HG03103 (cell line): Measurements from ENCODE around the gene GSN.

ENCODE experiments used
- ATAC-seq: cut with Tn5 transposase; IDR thresholded peaks from one replicate; pipeline ENCODE4 v1.9.1; 2021; ENCODE audit warnings: low read depth; ENCODE audit not compliant: unreplicated experiment

GSN gene

DNA sequence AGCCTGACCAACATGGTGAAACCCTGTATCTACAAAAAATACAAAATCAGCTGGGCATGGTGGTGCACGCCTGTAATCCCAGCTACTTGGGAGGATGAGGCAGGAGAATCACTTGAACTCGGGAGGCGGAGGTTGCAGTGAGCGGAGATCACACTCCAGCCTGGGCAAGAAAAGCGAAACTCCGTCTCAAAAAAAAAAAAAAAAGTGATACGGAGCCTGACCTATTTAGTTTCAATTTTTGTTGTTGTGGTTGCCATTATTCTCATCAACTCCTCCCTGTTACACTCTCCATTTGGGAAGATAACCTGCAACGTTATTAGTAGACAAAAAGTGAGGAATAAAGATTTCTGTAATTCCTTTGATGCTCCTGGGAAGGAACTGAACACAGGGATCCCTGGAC, 100.8 kb downstream of the GSN start:
- ATAC-seq: no peak

DNA sequence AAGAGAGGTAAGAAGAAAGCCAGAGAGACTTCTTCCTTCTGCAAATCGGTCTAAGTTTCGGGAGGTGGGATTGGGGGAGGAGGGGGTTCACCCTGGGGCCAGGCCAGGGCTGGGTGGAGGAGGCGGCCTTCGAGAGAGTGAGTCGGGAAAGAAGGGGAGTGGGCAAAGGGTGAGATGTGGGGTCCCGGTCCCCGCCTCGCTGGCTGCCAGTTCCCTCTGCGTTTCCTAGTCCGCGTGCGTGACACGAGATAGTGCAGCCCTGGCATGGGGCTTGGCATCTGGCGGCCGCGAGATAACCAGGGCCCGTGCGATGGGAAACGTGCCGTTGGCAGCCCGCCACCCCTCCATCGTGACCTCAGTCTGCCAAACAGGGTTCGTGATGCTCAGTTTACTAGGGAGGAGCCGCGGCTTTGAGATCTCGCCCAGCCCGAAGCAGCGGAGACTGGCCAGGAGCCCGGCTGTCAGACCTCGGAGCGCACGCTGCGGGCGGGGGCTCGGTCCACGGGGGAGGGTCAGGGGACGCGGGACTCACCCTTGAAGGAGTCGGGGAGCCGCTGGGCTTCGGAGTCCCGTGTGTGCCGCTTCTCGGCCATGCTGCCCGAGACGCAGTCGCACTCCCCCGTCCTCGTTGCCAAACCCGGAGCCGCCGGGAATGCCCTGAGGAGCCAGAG, 101.8 kb downstream of the GSN start, which contains the start of gene STOM:
Gene STOM, minus strand, starts transcription at position 656 of the 671 bp plus-strand sequence. Its CDS starts 63 bp downstream, at position 593.
- ATAC-seq: peak; percentile 41

DNA sequence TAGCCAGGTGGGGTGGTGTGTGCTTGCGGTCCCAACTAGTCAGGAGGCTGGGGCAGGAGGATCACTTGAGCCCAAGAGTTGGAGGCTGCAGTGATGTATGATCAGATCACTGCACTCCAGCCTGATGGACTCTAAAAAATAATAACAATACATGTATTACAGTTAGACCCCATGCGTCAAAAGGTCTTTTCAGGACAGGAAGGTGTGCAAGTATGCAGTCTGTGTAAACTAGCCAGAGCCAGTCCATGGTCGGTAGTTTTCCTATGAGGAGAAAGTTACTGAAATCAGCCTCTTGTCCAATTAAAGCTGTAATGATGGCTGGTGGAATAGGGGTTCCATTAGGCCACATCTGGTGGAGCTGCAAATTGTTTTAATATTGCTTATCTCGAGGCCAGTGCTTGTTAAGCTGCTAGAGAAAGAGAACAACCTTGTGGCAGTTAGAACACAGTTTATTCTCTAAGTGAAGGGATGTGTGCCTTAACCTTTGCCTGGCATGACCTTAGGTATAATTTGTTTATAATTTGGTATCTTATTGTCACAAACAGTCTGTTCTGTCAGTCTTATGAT, 103.6 kb downstream of the GSN start:
- ATAC-seq: no peak

DNA sequence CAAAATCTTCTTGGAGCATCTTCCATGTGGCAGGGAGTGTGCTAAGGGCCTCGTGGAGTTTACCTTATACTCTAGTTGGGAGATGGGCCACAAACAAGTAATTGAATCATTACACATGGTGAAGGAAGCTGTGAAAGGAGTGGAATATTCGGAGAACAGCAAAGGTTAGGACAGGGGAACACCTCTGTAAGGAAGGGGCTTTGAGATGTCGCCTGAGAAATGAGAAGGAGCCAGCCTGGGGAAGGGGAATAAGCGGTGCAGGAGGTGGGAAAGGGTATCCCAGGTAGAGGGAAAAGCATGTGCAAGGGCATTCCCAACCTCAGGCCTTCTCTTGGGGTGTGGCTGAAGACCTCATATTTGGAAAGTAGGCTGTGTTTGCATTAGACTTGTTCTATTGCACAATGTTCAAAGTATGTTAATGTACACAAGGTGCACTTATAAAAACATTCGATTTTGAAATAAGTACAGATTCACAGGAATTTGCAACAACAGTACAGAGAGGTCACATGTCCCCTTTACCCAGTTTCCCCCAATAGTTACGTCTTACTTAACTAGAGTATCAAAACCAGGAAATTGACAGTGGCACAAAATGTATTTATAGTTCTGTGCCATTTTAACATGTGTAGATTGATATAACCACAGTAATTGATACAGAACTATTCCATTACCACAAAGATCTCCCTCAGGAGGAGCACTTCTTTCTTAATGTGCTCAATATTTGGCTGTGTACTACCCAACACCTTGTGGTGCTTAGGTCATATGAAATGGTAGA, 104.5 kb downstream of the GSN start:
- ATAC-seq: no peak

DNA sequence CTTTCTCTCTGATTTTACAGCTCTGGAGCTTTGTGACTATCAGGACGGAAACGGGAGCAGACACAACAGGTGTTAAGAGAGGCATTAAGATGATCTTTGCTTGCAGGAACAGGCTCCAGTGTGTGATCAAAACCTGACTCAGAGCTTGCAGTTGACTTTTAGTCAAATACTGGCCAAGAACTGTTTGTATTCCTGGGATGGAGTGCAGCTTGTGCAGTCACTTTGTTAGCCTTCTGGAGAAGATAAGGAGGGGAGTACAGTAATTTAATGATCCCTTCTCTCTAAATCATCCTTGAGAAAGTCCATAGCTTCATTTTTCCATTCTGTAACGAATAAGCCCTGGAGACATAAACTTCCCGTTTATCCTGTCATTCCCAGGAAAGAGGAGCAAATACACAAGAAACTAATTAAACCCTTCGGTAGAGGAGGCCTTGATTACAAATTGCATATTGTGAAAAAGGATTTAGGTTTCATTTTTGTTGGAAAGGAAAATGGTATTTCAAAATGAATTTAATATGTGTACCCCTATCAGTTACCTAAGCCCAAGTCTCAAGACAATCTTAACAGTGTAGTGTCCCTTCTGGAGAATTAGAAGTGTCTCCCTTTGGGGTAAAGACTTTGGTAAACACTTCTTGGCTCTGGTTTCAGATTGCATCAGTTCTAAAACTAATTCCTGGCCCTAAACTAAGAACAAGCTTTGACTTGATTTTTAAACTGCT, 105.2 kb downstream of the GSN start:
- ATAC-seq: no peak

DNA sequence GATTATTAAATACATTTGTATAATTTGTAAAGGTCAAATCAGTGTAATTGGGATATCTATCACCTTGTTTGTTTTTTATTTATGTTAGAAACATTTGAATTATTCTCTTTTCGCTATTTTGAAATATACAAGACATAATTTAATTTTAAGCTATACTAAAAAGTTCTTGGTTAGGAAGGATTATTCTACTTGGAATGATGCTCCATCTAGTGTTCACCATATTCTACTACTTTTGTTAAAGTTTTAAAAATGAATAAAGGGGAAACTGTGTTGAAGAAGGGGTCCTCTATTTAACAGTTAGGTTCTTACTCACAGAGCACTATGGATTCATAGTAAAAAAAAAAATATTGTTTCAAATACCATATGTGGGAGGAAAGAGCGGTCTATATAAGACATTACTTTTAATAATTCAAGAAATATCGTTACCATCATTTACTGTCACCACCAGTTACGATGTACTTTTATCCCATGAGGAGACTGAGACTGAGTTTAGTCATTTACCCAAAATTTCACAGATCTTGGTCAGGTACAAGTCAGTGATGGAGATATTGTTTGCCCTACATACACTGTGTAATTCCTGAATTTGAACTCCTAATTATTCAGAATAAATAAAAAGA, 108.4 kb downstream of the GSN start:
- no peak for ATAC-seq

DNA sequence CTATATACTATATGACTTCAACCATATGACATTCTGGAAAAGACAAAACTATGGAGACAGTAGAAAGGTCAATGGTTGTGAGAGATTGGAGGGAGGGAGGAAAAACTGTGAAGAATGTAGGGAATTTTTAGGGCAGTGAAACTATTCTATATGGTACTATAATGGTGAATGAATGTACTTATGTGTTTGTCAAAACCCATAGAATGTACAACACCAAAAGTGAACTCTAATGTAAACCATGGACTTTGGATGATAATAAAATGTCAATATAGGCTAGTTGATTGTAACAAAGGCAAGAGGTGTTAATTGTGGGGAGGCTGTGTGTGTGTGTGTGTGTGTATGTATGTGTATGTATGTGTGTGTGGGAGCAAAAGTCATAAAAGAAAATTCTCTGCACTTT, 112.9 kb downstream of the GSN start:
- ATAC-seq: no peak
